Sigmoid colon (tissue), 7 donors: Measurements from ENCODE around the gene STK4. TPM values are rescaled to one million over a fixed set of nuclear protein-coding genes. Genes with fewer than 3 reads are reported as not detected.

Experiments
- DNase-seq: peaks from one replicate; pipeline ENCODE4 v3.0.0-alpha.2; 2019
- H3K27ac ChIP-seq, 4 donors: fragments of 200-600 bp; sonication (generic); one replicate each; pipeline ENCODE4 v1.5.1; 2016 to 2019; ENCODE audit warnings: mild to moderate bottlenecking in 1 of 4
- H3K27me3 ChIP-seq, 3 donors: fragments of 200-600 bp; sonication (generic); one replicate each; pipeline ENCODE4 v1.5.1; 2019; ENCODE audit warnings: mild to moderate bottlenecking in 1 of 3
- H3K36me3 ChIP-seq, 4 donors: fragments of 200-600 bp; sonication (generic); one replicate each; pipeline ENCODE4 v1.5.1; 2016 to 2019
- H3K4me1 ChIP-seq, 4 donors: fragments of 200-600 bp; sonication (generic); one replicate each; pipeline ENCODE4 v1.5.1; 2017 to 2019
- H3K4me3 ChIP-seq, 4 donors: fragments of 200-600 bp; sonication (generic); one replicate each; pipeline ENCODE4 v1.5.1; 2017 to 2019; ENCODE audit warnings: mild to moderate bottlenecking in 2 of 4, moderate library complexity in 1 of 4
- H3K9me3 ChIP-seq, 4 donors: fragments of 200-600 bp in 3 of 4; sonication (generic) in 3 of 4; one replicate each; pipeline versions ENCODE4 v1.5.1 to v1.6.1; 2013 to 2019
- EP300 ChIP-seq, 4 donors: sonication (generic); formaldehyde crosslinking; IDR thresholded peaks; one replicate each; pipeline ENCODE4 v1.6.1; 2017; ENCODE audit warnings: antibody characterized with exemption in 4 of 4
- POLR2A ChIP-seq, 2 donors: fragments of 450-650 bp; IDR thresholded peaks; one replicate each; pipeline ENCODE4 v1.6.1; 2016; ENCODE audit warnings: antibody characterized with exemption in 2 of 2, mild to moderate bottlenecking in 2 of 2, moderate library complexity in 2 of 2
- POLR2AphosphoS5 ChIP-seq, 4 donors: sonication (generic); formaldehyde crosslinking; IDR thresholded peaks; one replicate each; pipeline ENCODE4 v1.6.1; 2017; ENCODE audit warnings: antibody characterized with exemption in 4 of 4
- WGBS, 2 donors: extraction: QIAGEN DNeasy Blood & Tissue Kit; methylation state at CpG; one replicate each; pipeline ENCODE4 v1.1.7; 2013; 5-methylcytosine and 5-hydroxymethylcytosine counted together
- intact Hi-C: fragments of 100-400 bp; cut with DNase I; formaldehyde crosslinking; loops from one replicate; pipeline ENCODE4 v1.15.1; 2023
- polyA plus RNA-seq, 3 donors: library from polyadenylated mRNA; stranded (reverse); fragments of 200-250 nt; gene quantifications; one replicate each; pipeline ENCODE4 v1.2.3, GENCODE V29; 2013
- total RNA-seq, 4 donors: library from RNA; depleted of rRNA; stranded (reverse); fragments of >200 nt; gene quantifications; one replicate each; pipeline ENCODE4 v1.1.0, GENCODE V29; 2016
- TF ChIP-seq, protein P1 (sequence below), 4 experiments: fragments of 450-650 bp in 3 of 4; fragments of 200-600 bp in 1 of 4; IDR thresholded peaks; one replicate each; pipeline ENCODE4 v1.5.1; 2016 to 2019; ENCODE audit warnings: antibody characterized with exemption in 4 of 4, mild to moderate bottlenecking in 3 of 4, moderate library complexity in 2 of 4
- donor health status: healthy with polysubstance abuse.
- donor health status: Bipolar disorder and iron deficiency.
- donor health status: healthy.

STK4 gene
- total and polyA plus RNA-seq, 7 donors, result 6.0 to 31.8 (median 25.7) TPM

DNA sequence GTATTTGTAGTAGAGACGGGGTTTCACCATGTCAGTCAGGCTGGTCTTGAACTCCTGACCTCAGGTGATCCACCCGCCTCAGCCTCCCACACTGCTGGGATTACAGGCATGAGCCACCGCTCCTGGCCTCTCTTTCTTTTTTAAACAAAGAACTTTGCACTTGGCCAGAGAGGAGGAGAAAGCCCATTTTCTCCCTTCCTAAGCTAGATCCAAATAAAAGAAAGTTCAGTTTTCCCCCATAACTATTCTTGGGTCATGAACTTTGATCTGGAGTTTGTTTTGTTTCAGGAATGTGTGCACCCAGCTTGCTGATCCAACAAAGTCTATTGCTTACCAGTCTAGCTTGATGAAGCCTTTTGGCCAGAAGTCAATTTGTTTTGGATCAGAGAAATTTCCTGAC is 111.2 kb downstream of the STK4 start:
- Histone ChIP-seq H3K27ac (no peak overlapping the region), H3K9me3 (peaks cover 0 to 4% (median 2%) of the 10 kb centered on the region in 4 donors), H3K4me3 (no peak overlapping the region), H3K36me3 (peaks cover 0 to 56% (median 20%) of the 10 kb centered on the region in 4 donors), H3K4me1 (no peaks in the 10 kb centered on the region), H3K27me3 (no peaks in the 10 kb centered on the region)
- 95 to 97% methylated on average over 3 of the region's 3 CpGs for WGBS, 2 donors
- intact Hi-C loops, result no loop called here
- TF ChIP-seq POLR2A (IDR thresholded peaks at IDR 0.05) (no peak), POLR2AphosphoS5 (IDR thresholded peaks at IDR 0.05) (no peak), EP300 (IDR thresholded peaks at IDR 0.05) (no peak)
- TF ChIP-seq, protein P1, sequence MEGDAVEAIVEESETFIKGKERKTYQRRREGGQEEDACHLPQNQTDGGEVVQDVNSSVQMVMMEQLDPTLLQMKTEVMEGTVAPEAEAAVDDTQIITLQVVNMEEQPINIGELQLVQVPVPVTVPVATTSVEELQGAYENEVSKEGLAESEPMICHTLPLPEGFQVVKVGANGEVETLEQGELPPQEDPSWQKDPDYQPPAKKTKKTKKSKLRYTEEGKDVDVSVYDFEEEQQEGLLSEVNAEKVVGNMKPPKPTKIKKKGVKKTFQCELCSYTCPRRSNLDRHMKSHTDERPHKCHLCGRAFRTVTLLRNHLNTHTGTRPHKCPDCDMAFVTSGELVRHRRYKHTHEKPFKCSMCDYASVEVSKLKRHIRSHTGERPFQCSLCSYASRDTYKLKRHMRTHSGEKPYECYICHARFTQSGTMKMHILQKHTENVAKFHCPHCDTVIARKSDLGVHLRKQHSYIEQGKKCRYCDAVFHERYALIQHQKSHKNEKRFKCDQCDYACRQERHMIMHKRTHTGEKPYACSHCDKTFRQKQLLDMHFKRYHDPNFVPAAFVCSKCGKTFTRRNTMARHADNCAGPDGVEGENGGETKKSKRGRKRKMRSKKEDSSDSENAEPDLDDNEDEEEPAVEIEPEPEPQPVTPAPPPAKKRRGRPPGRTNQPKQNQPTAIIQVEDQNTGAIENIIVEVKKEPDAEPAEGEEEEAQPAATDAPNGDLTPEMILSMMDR (IDR thresholded peaks at IDR 0.05), result no peak
- DNase-seq, result no peak

DNA sequence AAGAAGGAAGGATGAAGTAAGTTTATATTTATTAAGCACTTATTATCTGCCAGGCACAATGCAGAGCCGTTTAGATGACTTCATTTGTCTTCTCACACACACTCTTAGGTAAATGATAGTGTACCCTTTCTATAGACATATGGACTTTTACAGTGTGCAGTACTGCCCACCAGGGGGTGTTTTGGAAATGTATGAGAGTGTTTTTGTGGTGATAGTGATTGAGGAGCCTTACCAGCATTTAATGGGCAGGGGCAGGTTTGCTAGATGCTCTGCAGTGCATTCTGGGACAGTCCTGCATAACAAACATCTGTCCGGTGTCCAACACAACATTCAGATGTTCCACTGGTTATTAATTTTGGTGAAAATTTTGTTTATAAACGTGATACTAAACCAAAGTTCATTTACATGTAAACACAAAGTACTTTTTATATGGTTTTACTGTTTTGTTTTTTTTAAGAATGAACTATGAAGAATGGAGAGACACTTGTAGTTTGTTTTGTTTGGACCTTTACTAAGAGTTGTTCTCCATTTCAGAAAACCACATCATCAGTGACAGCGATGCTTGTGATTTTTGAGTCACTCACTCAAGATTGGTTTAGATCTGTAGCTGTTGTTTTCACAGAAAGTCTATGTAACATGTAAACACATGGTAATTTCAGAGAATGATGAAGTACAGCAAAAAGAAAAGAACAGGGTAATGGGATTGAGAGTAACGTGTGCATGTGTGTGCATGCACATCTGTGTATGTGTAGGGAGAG is 114.7 kb downstream of the STK4 start:
- WGBS, 2 donors, result 71 to 82% methylated on average over 5 of the region's 5 CpGs

DNA sequence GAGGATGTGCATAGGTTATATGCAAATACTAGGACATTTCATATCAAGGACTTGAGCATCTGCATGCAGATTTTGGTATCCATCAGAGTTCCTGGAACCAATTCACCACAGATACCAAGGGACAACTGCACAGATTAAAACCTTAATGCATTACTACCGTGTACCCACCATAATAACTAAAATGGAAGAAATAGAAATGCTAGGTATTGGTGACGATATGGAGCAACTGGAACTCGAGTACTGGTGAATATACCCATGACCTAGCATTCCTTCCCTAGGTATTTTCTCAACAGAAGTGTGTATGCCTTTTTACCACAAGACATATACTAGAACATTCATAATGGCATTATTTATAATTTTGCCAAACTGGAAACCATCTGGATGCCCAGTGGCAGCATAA is 116.2 kb downstream of the STK4 start:
- Histone ChIP-seq H3K27me3 (no peaks in the 10 kb centered on the region), H3K4me3 (no peak overlapping the region), H3K4me1 (peaks cover 0 to 2% (median under 1%) of the 10 kb centered on the region in 4 donors), H3K27ac (no peak overlapping the region), H3K9me3 (peaks cover 0 to 5% (median 3%) of the 10 kb centered on the region in 4 donors), H3K36me3 (peaks cover 0 to 34% (median 4%) of the 10 kb centered on the region in 4 donors)
- DNase-seq, result no peak
- TF ChIP-seq POLR2AphosphoS5 (IDR thresholded peaks at IDR 0.05) (no peak), POLR2A (IDR thresholded peaks at IDR 0.05) (no peak), EP300 (IDR thresholded peaks at IDR 0.05) (no peak)
- TF ChIP-seq, protein P1 (IDR thresholded peaks at IDR 0.05), result no peak
- 98 to 100% methylated on average over 3 of the region's 3 CpGs for WGBS, 2 donors
- intact Hi-C loops, result no loop called here

More for the DNA sequence above, 114.7 kb downstream of the STK4 start:
- no peaks in the 10 kb centered on the region for H3K4me1 ChIP-seq
- H3K27ac ChIP-seq, result no peak overlapping the region
- no peaks in the 10 kb centered on the region for H3K27me3 ChIP-seq
- no peak for DNase-seq
- no peak overlapping the region for H3K4me3 ChIP-seq
- H3K36me3 ChIP-seq, result peaks cover 0 to 41% (median 10%) of the 10 kb centered on the region in 4 donors
- TF ChIP-seq EP300 (IDR thresholded peaks at IDR 0.05) (no peak), POLR2A (IDR thresholded peaks at IDR 0.05) (no peak), POLR2AphosphoS5 (IDR thresholded peaks at IDR 0.05) (no peak)
- TF ChIP-seq, protein P1 (IDR thresholded peaks at IDR 0.05), result no peak
- peaks cover 0 to 5% (median 3%) of the 10 kb centered on the region in 4 donors for H3K9me3 ChIP-seq
- intact Hi-C loops, result no loop called here

DNA sequence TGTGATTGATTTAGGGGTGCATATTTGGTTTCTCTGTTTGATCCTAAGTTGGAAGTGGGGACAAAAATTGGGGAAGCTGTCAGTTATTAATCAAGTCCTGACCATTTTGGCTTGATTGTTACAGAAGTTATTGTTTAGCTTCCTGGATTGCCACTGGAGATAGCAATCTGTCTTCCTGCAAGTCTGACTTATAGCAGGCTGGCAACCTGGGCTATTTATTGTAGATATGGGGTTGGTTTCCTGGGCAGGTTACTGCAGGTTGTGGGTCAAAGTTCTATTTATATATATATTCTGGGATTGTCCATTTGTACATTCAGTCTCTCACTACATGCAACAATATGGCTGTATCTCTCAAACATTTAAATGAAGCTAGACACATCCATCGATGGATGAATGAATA is 116.8 kb downstream of the STK4 start:
- intact Hi-C loops, result no loop called here
- no peak for DNase-seq
- Histone ChIP-seq H3K4me1 (peaks cover 0 to 9% (median 5%) of the 10 kb centered on the region in 4 donors), H3K9me3 (peaks cover 0 to 5% (median 3%) of the 10 kb centered on the region in 4 donors), H3K27ac (no peak overlapping the region), H3K4me3 (no peak overlapping the region), H3K36me3 (peaks cover 0 to 33% (median 4%) of the 10 kb centered on the region in 4 donors), H3K27me3 (no peaks in the 10 kb centered on the region)
- WGBS, 2 donors, result 93 to 94% methylated on average over 1 of the region's 1 CpG
- TF ChIP-seq, protein P1 (IDR thresholded peaks at IDR 0.05), result no peak
- TF ChIP-seq EP300 (IDR thresholded peaks at IDR 0.05) (no peak), POLR2AphosphoS5 (IDR thresholded peaks at IDR 0.05) (no peak), POLR2A (IDR thresholded peaks at IDR 0.05) (no peak)
